Measurements from ENCODE around the gene RBP5. TPM values are rescaled to one million over a fixed set of nuclear protein-coding genes. Genes with fewer than 3 reads are reported as not detected.
A peak's percentile ranks its signal among the peaks of the same experiment; 100 is the strongest.

Gene RBP5
- total RNA-seq, 4 donors from 2014 or later, result 0.46 to 5.0 (median 0.91) TPM

- peaks cover 17 to 57% (median 54%) of the 10 kb centered on the region in 4 donors for H3K4me1 ChIP-seq
- peaks cover 0 to 8% (median 0%) of the 10 kb centered on the region in 4 donors for H3K36me3 ChIP-seq
- H3K4me3 ChIP-seq, result no peak overlapping the region
- no peak for DNase-seq (ENCODE audit: extremely low spot score)
- intact Hi-C loops (cut with DNase I), result loop anchor here (5.0 kb wide), 2 partner anchors 163 to 238 kb away; partner anchors contain the start of gene SPSB2
- no peaks in the 10 kb centered on the region for H3K27me3 ChIP-seq
- 95% methylated on average over 4 of the region's 5 CpGs for WGBS
- H3K27ac ChIP-seq (replicated peaks in 1 of 4), result no peak overlapping the region
- TF ChIP-seq POLR2A (IDR thresholded peaks at IDR 0.05; ENCODE audit: low read depth) (no peak), POLR2AphosphoS5 (IDR thresholded peaks at IDR 0.05) (no peak), EP300 (IDR thresholded peaks at IDR 0.05) (no peak), CTCF (IDR thresholded peaks at IDR 0.05) (no peak)
- no peaks in the 10 kb centered on the region for H3K9me3 ChIP-seq
Measured at GRCh38 chr12:7110661-7111060, 18.0 kb downstream of the RBP5 start.

GRCh38 chr12:7109572-7109920 is 19.1 kb downstream of the RBP5 start:
- intact Hi-C loops (cut with DNase I), result loop anchor here (1.0 to 2.0 kb wide), 2 partner anchors 17 to 49 kb away; partner anchors contain the start of genes C1R and C1S
- Histone ChIP-seq H3K36me3 (peaks cover 0 to under 1% (median 0%) of the 10 kb centered on the region in 4 donors), H3K4me1 (peaks cover 17 to 64% (median 57%) of the 10 kb centered on the region in 4 donors), H3K4me3 (peak overlapping the region; percentile 57 to 82 (median 68)), H3K27me3 (no peaks in the 10 kb centered on the region), H3K9me3 (no peaks in the 10 kb centered on the region), H3K27ac (replicated peaks in 1 of 4) (peak overlapping the region; percentile 91 to 96 (median 94))
- TF ChIP-seq POLR2AphosphoS5 (IDR thresholded peaks at IDR 0.05) (no peak), EP300 (IDR thresholded peaks at IDR 0.05) (no peak), CTCF (IDR thresholded peaks at IDR 0.05) (no peak), POLR2A (IDR thresholded peaks at IDR 0.05; ENCODE audit: low read depth) (no peak)
- DNase-seq (ENCODE audit: extremely low spot score), result no peak
- WGBS, result 60% methylated on average over 5 of the region's 5 CpGs

GRCh38 chr12:7108796-7109571 is 19.7 kb downstream of the RBP5 start, which contains the start of gene C1RL:
TSS of gene C1RL (minus strand) at chr12:7109214. CDS start at chr12:7109180, 34 bp downstream.
- WGBS, result 26% methylated on average over 14 of the region's 23 CpGs
- peaks cover 17 to 70% (median 57%) of the 10 kb centered on the region in 4 donors for H3K4me1 ChIP-seq
- no peaks in the 10 kb centered on the region for H3K27me3 ChIP-seq
- peak; percentile 88 for TF ChIP-seq POLR2AphosphoS5 (IDR thresholded peaks at IDR 0.05)
- peak; percentile 67 for TF ChIP-seq POLR2A (IDR thresholded peaks at IDR 0.05; ENCODE audit: low read depth)
- TF ChIP-seq EP300 (IDR thresholded peaks at IDR 0.05), result peak; percentile 84
- TF ChIP-seq CTCF (IDR thresholded peaks at IDR 0.05), result peak; percentile 98 to 100 (median 99)
- no peaks in the 10 kb centered on the region for H3K9me3 ChIP-seq
- peak; percentile 99 for DNase-seq (ENCODE audit: extremely low spot score)
- intact Hi-C loops (cut with DNase I), result loop anchor here (1.0 to 2.0 kb wide), 2 partner anchors 16 to 49 kb away; partner anchors contain the start of genes C1R and C1S
- H3K36me3 ChIP-seq, result peaks cover 0 to 6% (median 5%) of the 10 kb centered on the region in 4 donors
- peak within 1 kb of the TSS; percentile 57 to 82 (median 68) for H3K4me3 ChIP-seq
- peak within 1 kb of the TSS; percentile 91 to 96 (median 94) for H3K27ac ChIP-seq (replicated peaks in 1 of 4)

- WGBS, result 3% methylated on average over 11 of the region's 30 CpGs
- Histone ChIP-seq H3K4me3 (peak overlapping the region; percentile 57 to 82 (median 68)), H3K27me3 (no peaks in the 10 kb centered on the region), H3K9me3 (no peaks in the 10 kb centered on the region), H3K27ac (replicated peaks in 1 of 4) (peak overlapping the region; percentile 91 to 96 (median 94)), H3K36me3 (peaks cover 0 to 14% (median 9%) of the 10 kb centered on the region in 4 donors), H3K4me1 (peaks cover 17 to 66% (median 53%) of the 10 kb centered on the region in 4 donors)
- DNase-seq (ENCODE audit: extremely low spot score), result peak; percentile 94
- TF ChIP-seq POLR2AphosphoS5 (IDR thresholded peaks at IDR 0.05), result peak; percentile 70 to 75
- TF ChIP-seq EP300 (IDR thresholded peaks at IDR 0.05), result no peak
- TF ChIP-seq POLR2A (IDR thresholded peaks at IDR 0.05; ENCODE audit: low read depth), result peak; percentile 38
- no peak for TF ChIP-seq CTCF (IDR thresholded peaks at IDR 0.05)
- intact Hi-C loops (cut with DNase I), result loop anchor here (2.0 kb wide), 1 partner anchor 15 kb away; the partner anchor contains the start of gene C1R
Measured at GRCh38 chr12:7108003-7108795, 20.5 kb downstream of the RBP5 start.

Data from esophagus muscularis mucosa (tissue), 4 donors.